IPS-20b (cell line): ENCODE results near the gene LYSET.

Source experiments
- H3K27ac ChIP-seq: one replicate; pipeline ENCODE4 v1.5.1; 2013; ENCODE audit warnings: low read length
- H3K27me3 ChIP-seq: 2 replicates; pipeline ENCODE4 v1.6.1; 2013; ENCODE audit warnings: mild to moderate bottlenecking, low read length, inconsistent platforms; ENCODE audit not compliant: insufficient read depth
- H3K36me3 ChIP-seq: 2 replicates; pipeline ENCODE4 v1.6.1; 2013; ENCODE audit warnings: low read depth, mild to moderate bottlenecking, inconsistent platforms, low read length, moderate library complexity; ENCODE audit not compliant: insufficient read depth
- H3K4me1 ChIP-seq: 2 replicates; pipeline ENCODE4 v1.6.1; 2013; ENCODE audit warnings: mild to moderate bottlenecking, control low read depth, inconsistent platforms, low read length, moderate library complexity; ENCODE audit not compliant: insufficient read depth
- H3K4me3 ChIP-seq: 2 replicates; pipeline ENCODE4 v1.5.1; 2013; ENCODE audit warnings: mild to moderate bottlenecking, low read length, inconsistent platforms
- H3K9ac ChIP-seq: 2 replicates; pipeline ENCODE4 v1.6.1; 2013; ENCODE audit warnings: low read depth, mild to moderate bottlenecking, inconsistent platforms, low read length, moderate library complexity
- H3K9me3 ChIP-seq: 2 replicates; pipeline ENCODE4 v1.6.1; 2013; ENCODE audit warnings: mild to moderate bottlenecking, low read depth, low read length, inconsistent platforms; ENCODE audit not compliant: insufficient read depth

LYSET gene

DNA sequence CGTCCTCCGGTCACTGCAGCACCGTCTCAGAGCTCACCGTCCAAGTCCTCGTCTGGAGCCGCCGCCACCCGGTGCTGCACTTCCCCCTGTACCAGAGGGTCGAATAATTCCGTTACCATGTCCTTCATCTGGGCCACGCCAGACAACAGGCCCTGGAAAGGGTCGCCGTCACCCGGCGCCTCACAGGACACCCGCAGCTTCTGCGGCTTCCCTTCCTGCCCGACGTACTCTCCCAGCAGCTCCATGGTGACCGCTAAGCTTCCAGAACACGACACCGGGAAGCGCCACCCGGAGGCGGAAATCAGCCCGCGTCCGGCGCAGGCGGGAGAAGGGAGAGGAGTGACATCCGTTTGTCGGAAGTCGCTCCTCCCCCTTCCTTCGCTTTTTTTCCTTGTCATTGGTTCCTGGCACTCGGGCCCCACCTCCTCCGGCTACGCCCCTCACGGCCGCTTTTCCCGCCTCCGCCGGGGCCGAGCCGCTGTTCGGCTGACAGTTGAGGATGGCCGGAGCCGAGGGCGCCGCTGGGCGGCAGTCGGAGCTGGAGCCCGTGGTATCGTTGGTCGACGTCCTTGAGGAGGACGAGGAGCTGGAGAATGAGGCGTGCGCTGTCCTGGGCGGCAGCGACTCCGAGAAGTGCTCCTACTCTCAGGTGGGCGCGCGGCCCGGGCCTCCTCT, 21.8 kb downstream of the LYSET start, which contains the start of the genes GON7 and UBR7:
GON7 (minus strand) TSS at position 273 of the 675 bp plus-strand sequence; CDS start at position 245, 28 bp downstream.
UBR7 (plus strand) TSS at position 464 of the 675 bp plus-strand sequence; CDS start at position 500, 36 bp downstream.
- H3K27ac ChIP-seq: peak within 1 kb of the TSS; percentile 74
- H3K27me3 ChIP-seq: no peaks in the 10 kb centered on the region
- H3K9me3 ChIP-seq: no peaks in the 10 kb centered on the region
- H3K36me3 ChIP-seq: peaks cover 11% of the 10 kb centered on the region
- H3K4me1 ChIP-seq: no peaks in the 10 kb centered on the region
- H3K4me3 ChIP-seq: peak within 1 kb of the TSS; percentile 95
- H3K9ac ChIP-seq: peak within 1 kb of the TSS; percentile 90

DNA sequence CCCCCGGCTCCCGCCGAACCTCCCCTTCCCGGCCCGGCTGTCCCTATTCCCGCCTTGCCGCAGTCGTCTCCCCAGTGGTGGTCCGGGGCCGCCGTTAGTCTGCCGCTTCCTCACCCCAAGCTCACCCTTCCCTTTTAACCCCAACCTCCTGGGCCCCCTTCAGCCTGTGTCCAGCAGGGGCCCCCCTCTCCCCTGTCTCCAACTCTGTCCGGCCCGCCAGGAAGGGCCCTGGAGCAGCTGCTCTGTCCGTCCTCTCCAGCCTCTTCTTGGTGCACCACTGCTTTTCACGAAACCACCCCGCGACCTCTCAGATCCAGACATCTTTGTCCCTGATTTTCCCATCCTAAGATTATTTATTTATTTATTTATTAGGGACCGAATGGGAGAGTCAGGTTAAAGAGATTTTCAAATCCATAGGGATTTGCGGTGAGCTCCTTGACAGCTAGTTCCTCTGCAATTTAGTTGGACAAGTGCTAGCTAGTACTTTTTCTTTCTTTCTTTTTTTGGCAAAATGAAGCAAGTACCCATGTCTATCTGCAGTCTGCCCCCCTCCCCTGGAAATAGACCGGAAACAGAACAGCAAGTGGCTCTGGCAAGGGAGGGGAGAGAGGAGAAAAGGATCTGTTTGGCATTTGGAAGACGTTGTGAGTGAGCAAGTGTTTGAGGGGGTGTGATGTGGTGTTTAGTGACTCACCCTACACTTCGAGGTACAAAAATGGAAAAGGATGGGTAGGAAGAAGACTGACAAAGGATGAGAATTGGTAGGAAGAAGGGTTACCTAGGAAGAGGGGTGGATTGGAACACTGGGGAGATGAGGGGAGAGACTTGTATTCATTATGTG, 22.6 kb downstream of the LYSET start:
- H3K27ac ChIP-seq: peak overlapping the region; percentile 74
- H3K9ac ChIP-seq: peak overlapping the region; percentile 81
- no peaks in the 10 kb centered on the region for H3K27me3 ChIP-seq
- H3K9me3 ChIP-seq: no peaks in the 10 kb centered on the region
- H3K36me3 ChIP-seq: peaks cover 18% of the 10 kb centered on the region
- peak overlapping the region; percentile 95 for H3K4me3 ChIP-seq
- no peaks in the 10 kb centered on the region for H3K4me1 ChIP-seq

GRCh38 chr14:93212432-93212831, 27.3 kb downstream of the LYSET start:
- no peaks in the 10 kb centered on the region for H3K9me3 ChIP-seq
- H3K27me3 ChIP-seq: no peaks in the 10 kb centered on the region
- H3K9ac ChIP-seq: no peak overlapping the region
- no peak overlapping the region for H3K27ac ChIP-seq
- H3K36me3 ChIP-seq: peaks cover 55% of the 10 kb centered on the region
- H3K4me3 ChIP-seq: no peak overlapping the region
- H3K4me1 ChIP-seq: no peaks in the 10 kb centered on the region

DNA sequence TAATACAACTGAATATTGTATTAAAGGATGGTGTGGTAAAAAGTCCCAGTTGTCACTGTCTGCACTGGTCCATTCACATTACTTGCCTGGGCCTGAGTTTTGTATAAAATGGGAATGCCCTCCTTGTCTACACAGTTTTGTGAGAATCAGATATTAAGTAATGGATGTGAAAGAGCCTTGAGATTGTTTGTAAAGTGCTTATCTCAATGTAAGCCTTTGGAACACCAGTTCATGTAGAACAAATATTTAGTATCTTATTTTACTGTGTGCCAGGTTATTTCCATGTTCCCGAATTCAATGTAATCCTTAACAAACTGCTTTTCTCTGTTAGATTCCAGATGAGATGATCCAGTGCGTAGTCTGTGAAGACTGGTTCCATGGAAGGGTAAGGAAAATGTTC, 29.5 kb downstream of the LYSET start:
- Histone ChIP-seq H3K9me3 (no peaks in the 10 kb centered on the region), H3K9ac (no peak overlapping the region), H3K36me3 (peaks cover 63% of the 10 kb centered on the region), H3K4me1 (no peaks in the 10 kb centered on the region), H3K27me3 (no peaks in the 10 kb centered on the region), H3K4me3 (no peak overlapping the region), H3K27ac (no peak overlapping the region)

DNA sequence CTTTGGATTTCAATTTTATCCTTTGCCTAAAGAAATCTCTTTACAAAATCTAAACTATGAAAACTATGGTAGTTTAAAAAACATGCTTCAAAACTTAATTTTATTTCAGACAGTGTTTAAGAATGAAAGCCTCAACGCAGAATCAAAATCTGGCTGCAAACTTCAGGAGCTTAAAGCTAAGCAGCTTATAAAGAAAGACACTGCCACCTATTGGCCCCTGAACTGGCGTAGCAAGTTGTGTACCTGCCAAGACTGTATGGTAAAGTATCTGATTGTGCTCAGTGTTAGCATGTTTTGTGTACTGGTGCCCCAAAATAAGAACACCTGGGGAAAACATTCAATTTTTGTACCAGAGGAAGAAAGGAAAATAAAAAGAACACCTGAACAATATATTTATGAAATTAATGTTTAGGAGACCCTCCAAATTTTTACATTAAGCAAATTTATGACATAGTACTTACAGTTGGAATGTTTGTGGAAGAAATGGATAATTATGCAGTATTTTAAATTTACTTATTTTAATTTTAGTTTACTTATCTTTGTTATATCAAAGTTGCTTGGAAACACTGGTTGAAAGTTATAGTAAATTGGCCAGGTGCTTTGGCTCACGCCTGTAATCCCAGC, 34.1 kb downstream of the LYSET start:
- Histone ChIP-seq H3K27ac (no peak overlapping the region), H3K9ac (no peak overlapping the region), H3K36me3 (peaks cover 63% of the 10 kb centered on the region), H3K4me3 (no peak overlapping the region), H3K9me3 (no peaks in the 10 kb centered on the region), H3K4me1 (no peaks in the 10 kb centered on the region), H3K27me3 (no peaks in the 10 kb centered on the region)

GRCh38 chr14:93220509-93220908, 35.4 kb downstream of the LYSET start:
- no peak overlapping the region for H3K9ac ChIP-seq
- H3K4me1 ChIP-seq: no peaks in the 10 kb centered on the region
- no peak overlapping the region for H3K27ac ChIP-seq
- H3K4me3 ChIP-seq: no peak overlapping the region
- H3K36me3 ChIP-seq: peaks cover 60% of the 10 kb centered on the region
- H3K9me3 ChIP-seq: no peaks in the 10 kb centered on the region
- H3K27me3 ChIP-seq: no peaks in the 10 kb centered on the region

DNA sequence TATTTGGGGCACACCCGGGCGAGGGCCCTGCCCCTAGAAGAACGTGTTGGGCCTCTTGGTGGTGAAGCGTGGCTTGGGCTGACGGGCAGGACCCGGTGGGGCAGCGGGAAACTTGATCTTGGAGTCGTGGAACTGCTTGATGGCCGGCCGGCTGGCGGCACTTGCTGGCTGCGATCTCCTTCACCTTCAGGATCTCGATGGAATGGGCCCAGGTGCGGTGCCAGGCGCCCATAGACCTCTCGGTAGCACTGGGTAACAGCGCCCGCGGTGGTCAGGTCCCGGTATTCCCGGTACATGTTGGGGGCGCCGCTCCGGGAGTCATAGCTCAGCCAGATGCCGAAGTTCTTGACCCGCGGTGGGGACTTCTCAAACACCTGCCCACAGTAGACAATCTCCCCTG, 38.4 kb downstream of the LYSET start:
- H3K9ac ChIP-seq: no peak overlapping the region
- H3K9me3 ChIP-seq: no peaks in the 10 kb centered on the region
- no peak overlapping the region for H3K4me3 ChIP-seq
- H3K27ac ChIP-seq: no peak overlapping the region
- H3K27me3 ChIP-seq: no peaks in the 10 kb centered on the region
- peaks cover 60% of the 10 kb centered on the region for H3K36me3 ChIP-seq
- H3K4me1 ChIP-seq: no peaks in the 10 kb centered on the region

DNA sequence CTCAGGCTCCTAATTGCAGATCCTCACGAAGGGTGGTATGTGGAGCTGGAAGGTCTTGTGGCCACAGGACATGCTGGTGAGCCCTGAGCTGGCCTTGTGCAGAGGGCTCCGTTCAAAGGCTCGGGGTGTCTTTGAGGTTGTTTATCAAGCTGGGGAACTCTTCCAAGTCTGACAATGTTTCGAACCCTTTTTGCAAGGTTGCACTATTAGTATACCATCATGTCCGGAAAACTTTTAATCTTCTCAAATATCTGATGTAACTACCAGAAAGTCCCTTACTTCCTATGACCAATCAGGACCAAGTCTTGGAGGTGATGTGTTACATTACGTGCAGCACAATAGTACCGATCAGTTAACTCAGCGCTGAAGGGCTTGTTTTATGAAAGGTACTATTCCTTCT, 43.4 kb downstream of the LYSET start:
- H3K27ac ChIP-seq: no peak overlapping the region
- no peaks in the 10 kb centered on the region for H3K9me3 ChIP-seq
- peaks cover 39% of the 10 kb centered on the region for H3K36me3 ChIP-seq
- no peak overlapping the region for H3K4me3 ChIP-seq
- H3K27me3 ChIP-seq: no peaks in the 10 kb centered on the region
- no peak overlapping the region for H3K9ac ChIP-seq
- no peaks in the 10 kb centered on the region for H3K4me1 ChIP-seq

DNA sequence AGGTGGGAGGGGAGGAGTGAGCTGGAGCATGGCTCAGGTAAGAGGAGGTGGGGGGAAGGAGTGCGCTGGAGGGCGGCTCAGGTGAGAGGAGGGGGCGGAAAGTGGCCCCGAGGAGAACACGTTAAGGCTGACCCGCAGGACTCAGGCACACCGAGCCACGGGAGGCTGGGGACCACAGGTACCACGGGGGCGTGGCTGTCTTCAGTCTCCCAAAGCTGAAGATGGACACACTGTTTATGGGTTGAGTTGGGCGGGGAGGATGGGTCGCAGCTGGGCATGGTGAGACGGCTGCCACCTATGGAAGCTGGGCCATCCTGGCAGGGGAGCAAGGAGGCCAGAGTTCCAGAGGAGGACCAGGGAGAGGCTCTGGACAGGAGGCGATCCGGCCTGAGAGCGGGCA, 45.4 kb downstream of the LYSET start:
- no peak overlapping the region for H3K27ac ChIP-seq
- H3K36me3 ChIP-seq: peaks cover 29% of the 10 kb centered on the region
- H3K4me3 ChIP-seq: no peak overlapping the region
- H3K27me3 ChIP-seq: no peaks in the 10 kb centered on the region
- H3K4me1 ChIP-seq: no peaks in the 10 kb centered on the region
- H3K9ac ChIP-seq: no peak overlapping the region
- no peaks in the 10 kb centered on the region for H3K9me3 ChIP-seq

DNA sequence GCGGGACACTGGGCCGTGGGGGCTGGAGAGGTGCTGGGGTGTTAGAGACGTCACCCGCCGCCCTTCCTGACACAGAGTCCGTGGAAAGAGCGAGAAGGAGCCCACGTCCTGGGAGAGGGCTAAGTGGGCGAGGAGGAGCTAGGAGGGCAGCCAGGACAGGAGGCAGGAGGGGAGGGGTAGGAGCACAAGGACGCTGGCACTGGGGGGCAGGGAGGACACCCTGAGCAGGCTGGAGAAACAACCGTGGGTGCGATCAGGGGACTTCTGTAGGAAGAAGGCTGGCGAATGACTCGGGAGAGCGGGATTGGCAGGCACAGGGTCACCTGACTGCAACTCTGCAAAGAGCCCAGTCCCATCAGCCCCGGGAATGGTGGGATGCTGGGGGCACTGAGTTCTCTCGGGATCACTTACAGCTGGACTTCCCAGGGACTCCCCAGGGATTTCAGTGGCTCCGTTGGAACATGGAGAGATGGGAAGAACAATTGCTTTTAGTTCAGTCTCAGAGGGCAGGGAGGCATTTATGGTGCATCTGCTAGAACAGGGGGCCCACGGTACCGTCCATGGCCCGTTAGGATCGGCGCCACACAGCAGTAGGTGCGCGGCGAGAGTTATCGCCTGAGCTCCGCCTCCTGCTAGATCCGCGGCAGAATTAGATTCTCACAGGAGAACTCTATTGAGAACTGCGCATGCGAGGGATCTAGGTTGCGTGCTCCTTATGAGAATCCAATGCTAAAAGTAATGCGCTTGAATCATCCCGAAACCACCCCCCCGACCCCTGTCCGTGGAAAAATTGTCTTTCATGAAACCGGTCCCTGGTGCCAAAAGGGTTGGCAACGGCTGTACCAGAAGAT, 46.2 kb downstream of the LYSET start:
- H3K4me3 ChIP-seq: no peak overlapping the region
- H3K4me1 ChIP-seq: no peaks in the 10 kb centered on the region
- no peaks in the 10 kb centered on the region for H3K27me3 ChIP-seq
- no peak overlapping the region for H3K9ac ChIP-seq
- peaks cover 24% of the 10 kb centered on the region for H3K36me3 ChIP-seq
- H3K9me3 ChIP-seq: no peaks in the 10 kb centered on the region
- no peak overlapping the region for H3K27ac ChIP-seq

GRCh38 chr14:93232159-93232558, 47.0 kb downstream of the LYSET start:
- H3K27me3 ChIP-seq: no peaks in the 10 kb centered on the region
- no peaks in the 10 kb centered on the region for H3K4me1 ChIP-seq
- H3K9me3 ChIP-seq: no peaks in the 10 kb centered on the region
- no peak overlapping the region for H3K9ac ChIP-seq
- no peak overlapping the region for H3K4me3 ChIP-seq
- no peak overlapping the region for H3K27ac ChIP-seq
- H3K36me3 ChIP-seq: peaks cover 19% of the 10 kb centered on the region
